ENCODE results near the gene ZDHHC11. TPM values are rescaled to one million over a fixed set of nuclear protein-coding genes. Genes with fewer than 3 reads are reported as not detected.

Gene ZDHHC11
- total RNA-seq, 1 experiment from 2014 or later = 3.6 TPM

DNA sequence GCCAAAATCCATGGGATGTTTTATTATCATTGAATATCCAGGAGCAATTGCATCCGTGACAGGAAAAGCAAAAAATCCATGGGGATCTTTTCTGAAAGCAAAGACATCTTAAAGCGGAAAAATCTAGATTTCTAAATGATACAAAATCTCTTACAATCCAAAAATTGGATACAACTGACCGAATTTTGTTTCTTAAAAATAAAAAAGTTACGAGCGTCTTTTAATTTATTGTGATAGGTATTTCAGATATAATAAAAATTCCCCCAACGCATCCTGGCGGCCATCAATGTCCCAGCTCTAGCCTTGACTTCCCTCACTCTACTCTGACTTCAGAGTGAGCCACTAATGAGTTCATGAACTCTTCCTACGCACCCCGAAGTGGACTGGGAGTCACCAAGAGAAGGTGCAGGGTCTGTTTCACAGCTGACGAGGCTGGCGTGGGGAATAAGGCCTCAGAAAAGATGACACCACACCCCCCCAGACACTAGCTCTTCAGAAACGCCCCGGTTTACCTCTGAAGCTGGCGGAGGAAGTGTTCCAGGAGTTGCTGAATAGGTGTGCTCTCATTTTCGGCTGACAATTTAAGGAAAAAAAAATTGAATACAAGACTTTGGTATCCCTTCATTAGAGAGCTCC lies 38.4 kb upstream of the ZDHHC11 start:
- intact Hi-C loops (cut with micrococcal nuclease; ENCODE audit: unreplicated experiment) = no loop called here
- H3K4me1 Mint-ChIP-seq (ENCODE audit: low read depth, unreplicated experiment) = peaks cover 12% of the 10 kb centered on the region
- no peaks in the 10 kb centered on the region for H3K27me3 Mint-ChIP-seq (ENCODE audit: insufficient read depth, unreplicated experiment)
- no TSS peak for BruUV-seq (replicated peaks)
- Histone ChIP-seq H3K9me3 (no peaks in the 10 kb centered on the region), H3K27me3 (replicated peaks; ENCODE audit: control insufficient read depth, insufficient read depth, low read length) (no peaks in the 10 kb centered on the region), H3K4me3 (ENCODE audit: low read depth, low read length) (no peak overlapping the region), H3K36me3 (ENCODE audit: control insufficient read depth, insufficient read depth, low read length) (peaks cover 9% of the 10 kb centered on the region), H3K4me1 (0 out of 2 replicates have a peak, but pooled peaks cover 7% of the 10 kb centered on the region)
- no peak for TF ChIP-seq CTCF (IDR thresholded peaks at IDR 0.05; ENCODE audit: insufficient read depth in 1 of 2, low read depth in 1 of 2, low read length in 1 of 2, severe bottlenecking in 1 of 2, unreplicated experiment in 1 of 2)
- H3K4me3 Mint-ChIP-seq (ENCODE audit: unreplicated experiment) = no peak overlapping the region
- no peaks in the 10 kb centered on the region for H3K9me3 Mint-ChIP-seq (ENCODE audit: unreplicated experiment)
- peaks cover 80% of the 10 kb centered on the region for H3K36me3 Mint-ChIP-seq (ENCODE audit: insufficient read depth, unreplicated experiment)
- DNase-seq = no peak
- no peak overlapping the region for H3K27ac Mint-ChIP-seq (ENCODE audit: unreplicated experiment)
- POLR2A ChIA-PET = no interaction called here
- CTCF ChIA-PET = no interaction called here

GRCh38 chr5:888638-889035 lies 37.9 kb upstream of the ZDHHC11 start:
- peaks cover 11% of the 10 kb centered on the region for H3K36me3 ChIP-seq (ENCODE audit: control insufficient read depth, insufficient read depth, low read length)
- CTCF ChIA-PET = no interaction called here
- no peaks in the 10 kb centered on the region for H3K27me3 Mint-ChIP-seq (ENCODE audit: insufficient read depth, unreplicated experiment)
- POLR2A ChIA-PET = no interaction called here
- H3K4me3 Mint-ChIP-seq (ENCODE audit: unreplicated experiment) = no peak overlapping the region
- H3K9me3 ChIP-seq = no peaks in the 10 kb centered on the region
- intact Hi-C loops (cut with micrococcal nuclease; ENCODE audit: unreplicated experiment) = no loop called here
- no peaks in the 10 kb centered on the region for H3K9me3 Mint-ChIP-seq (ENCODE audit: unreplicated experiment)
- no TSS peak for BruUV-seq (replicated peaks)
- TF ChIP-seq CTCF (IDR thresholded peaks at IDR 0.05; ENCODE audit: insufficient read depth in 1 of 2, low read depth in 1 of 2, low read length in 1 of 2, severe bottlenecking in 1 of 2, unreplicated experiment in 1 of 2) = no peak
- H3K27ac Mint-ChIP-seq (ENCODE audit: unreplicated experiment) = no peak overlapping the region
- H3K4me1 ChIP-seq = 0 out of 2 replicates have a peak, but pooled peaks cover 3% of the 10 kb centered on the region
- peaks cover 7% of the 10 kb centered on the region for H3K4me1 Mint-ChIP-seq (ENCODE audit: low read depth, unreplicated experiment)
- peaks cover 80% of the 10 kb centered on the region for H3K36me3 Mint-ChIP-seq (ENCODE audit: insufficient read depth, unreplicated experiment)
- DNase-seq = no peak
- H3K27me3 ChIP-seq (replicated peaks; ENCODE audit: control insufficient read depth, insufficient read depth, low read length) = no peaks in the 10 kb centered on the region
- no peak overlapping the region for H3K4me3 ChIP-seq (ENCODE audit: low read depth, low read length)

DNA sequence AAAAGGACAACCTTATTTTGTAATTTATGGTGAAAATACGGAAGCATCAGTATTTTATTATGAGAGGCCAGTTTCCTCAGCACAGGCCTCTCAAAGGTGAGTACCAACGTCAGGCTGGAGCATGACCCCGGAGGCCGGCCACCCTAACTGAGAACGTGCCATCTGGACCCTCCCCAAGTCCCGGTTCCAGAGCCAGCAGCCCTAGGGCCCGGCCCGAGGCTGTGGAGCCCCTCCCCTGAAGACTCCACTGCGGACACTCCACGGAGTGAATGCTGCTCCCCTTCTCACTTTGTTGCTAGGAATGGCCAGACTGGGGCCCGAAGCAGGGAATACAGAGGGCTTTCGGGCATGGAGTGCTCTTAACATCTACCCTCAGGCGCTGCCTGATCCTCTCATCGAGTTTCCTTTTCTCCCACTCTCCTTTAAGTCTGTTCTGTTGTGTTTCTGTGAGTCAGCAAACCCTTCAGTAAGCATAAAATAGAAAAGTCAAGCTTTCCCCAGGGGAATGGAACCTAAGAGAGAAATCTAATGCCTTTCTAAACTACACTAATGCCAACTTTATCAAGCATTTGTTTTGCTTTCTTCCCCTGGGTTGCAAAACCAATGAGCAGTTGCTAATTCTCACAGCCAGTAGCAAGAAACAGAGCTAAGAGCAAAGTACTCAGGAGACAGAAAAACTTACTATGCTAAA lies 37.3 kb upstream of the ZDHHC11 start:
- Histone ChIP-seq H3K36me3 (ENCODE audit: control insufficient read depth, insufficient read depth, low read length) (peaks cover 11% of the 10 kb centered on the region), H3K9me3 (no peaks in the 10 kb centered on the region), H3K27me3 (replicated peaks; ENCODE audit: control insufficient read depth, insufficient read depth, low read length) (no peaks in the 10 kb centered on the region), H3K4me1 (no peaks in the 10 kb centered on the region), H3K4me3 (ENCODE audit: low read depth, low read length) (no peak overlapping the region)
- peaks cover 7% of the 10 kb centered on the region for H3K4me1 Mint-ChIP-seq (ENCODE audit: low read depth, unreplicated experiment)
- no peak for DNase-seq
- BruUV-seq (replicated peaks) = no TSS peak
- no peak for TF ChIP-seq CTCF (IDR thresholded peaks at IDR 0.05; ENCODE audit: insufficient read depth in 1 of 2, low read depth in 1 of 2, low read length in 1 of 2, severe bottlenecking in 1 of 2, unreplicated experiment in 1 of 2)
- H3K27me3 Mint-ChIP-seq (ENCODE audit: insufficient read depth, unreplicated experiment) = no peaks in the 10 kb centered on the region
- ChIA-PET POLR2A (no interaction called here), CTCF (no interaction called here)
- H3K9me3 Mint-ChIP-seq (ENCODE audit: unreplicated experiment) = no peaks in the 10 kb centered on the region
- H3K36me3 Mint-ChIP-seq (ENCODE audit: insufficient read depth, unreplicated experiment) = peaks cover 85% of the 10 kb centered on the region
- H3K4me3 Mint-ChIP-seq (ENCODE audit: unreplicated experiment) = no peak overlapping the region
- no peak overlapping the region for H3K27ac Mint-ChIP-seq (ENCODE audit: unreplicated experiment)
- intact Hi-C loops (cut with micrococcal nuclease; ENCODE audit: unreplicated experiment) = no loop called here
